Muscle layer of colon (tissue), 2 donors: ENCODE data around the gene SSRP1.
A peak's percentile ranks its signal among the peaks of the same experiment; 100 is the strongest.

Experiments used
- H3K27ac ChIP-seq: one replicate; pipeline ENCODE4 v1.7.0; 2013; ENCODE audit warnings: low read depth, mild to moderate bottlenecking, low read length, moderate library complexity
- H3K27me3 ChIP-seq, 2 donors: one replicate each; pipeline ENCODE4 v1.7.0; 2013; ENCODE audit warnings: low read length in 2 of 2, mild to moderate bottlenecking in 2 of 2; ENCODE audit not compliant: insufficient read depth in 2 of 2, control insufficient read depth in 1 of 2
- H3K36me3 ChIP-seq: one replicate; pipeline ENCODE4 v1.7.0; 2013; ENCODE audit warnings: mild to moderate bottlenecking, low read length; ENCODE audit not compliant: insufficient read depth
- H3K4me1 ChIP-seq: one replicate; pipeline ENCODE4 v1.7.0; 2013; ENCODE audit warnings: mild to moderate bottlenecking, low read length; ENCODE audit not compliant: insufficient read depth
- H3K4me3 ChIP-seq, 2 donors: one replicate each; pipeline ENCODE4 v1.7.0; 2013; ENCODE audit warnings: low read length in 2 of 2, low read depth in 1 of 2, mild to moderate bottlenecking in 1 of 2, moderate library complexity in 1 of 2
- H3K9ac ChIP-seq: one replicate; pipeline ENCODE4 v1.7.0; 2013; ENCODE audit warnings: low read length
- H3K9me3 ChIP-seq: one replicate; pipeline ENCODE4 v1.7.0; 2013; ENCODE audit warnings: mild to moderate bottlenecking, low read length
- donor health status: abdominal sarcoma.
- donor health status: Adenocarcinoma of cecum.

Gene SSRP1

DNA sequence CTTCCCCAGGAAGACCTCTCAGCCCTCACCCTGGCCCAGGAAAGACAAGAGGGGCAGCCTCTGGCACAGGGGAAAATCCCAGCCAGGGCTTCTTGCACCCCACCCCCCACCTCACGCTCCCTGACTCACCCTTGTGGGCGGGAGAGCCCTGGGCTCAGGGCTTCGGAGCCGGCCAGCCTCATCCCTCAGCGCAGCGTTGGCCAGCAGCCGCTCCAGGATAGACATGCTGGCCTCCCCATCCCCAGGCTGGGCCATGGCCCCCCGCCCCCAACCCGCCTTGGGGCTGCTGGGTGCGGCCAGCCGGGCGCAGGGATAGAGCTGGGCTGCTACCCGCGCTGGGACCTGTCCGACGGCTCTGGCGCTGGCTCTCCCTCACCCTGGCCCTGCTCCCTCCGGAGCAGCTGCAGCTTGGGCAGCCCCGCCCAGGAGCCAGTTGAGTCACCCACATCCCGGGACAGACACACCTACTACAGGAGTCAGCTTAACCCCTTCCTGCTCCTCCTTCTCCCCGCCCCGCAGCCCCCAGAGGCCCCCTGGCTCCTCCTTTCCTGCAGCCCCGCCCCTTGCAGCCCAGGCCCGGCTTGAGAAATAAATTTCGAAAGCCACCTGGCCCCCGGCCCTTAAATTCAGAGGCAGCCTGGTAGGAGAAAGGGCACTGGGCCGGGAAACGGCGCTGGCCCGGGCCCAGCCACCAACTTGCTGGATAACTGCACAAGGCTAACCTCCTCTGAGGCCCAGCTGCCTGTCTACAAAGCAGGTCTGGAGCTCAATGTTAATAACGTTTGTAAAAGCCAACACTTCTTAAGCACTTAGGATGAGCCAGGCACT lies 24.4 kb downstream of the SSRP1 start:
- Histone ChIP-seq H3K27ac (peak overlapping the region; percentile 27), H3K9ac (no peak overlapping the region), H3K4me1 (peaks cover 48% of the 10 kb centered on the region), H3K36me3 (peaks cover 58% of the 10 kb centered on the region), H3K4me3 (peak overlapping the region; percentile 15 to 58), H3K27me3 (no peaks in the 10 kb centered on the region), H3K9me3 (no peaks in the 10 kb centered on the region)

DNA sequence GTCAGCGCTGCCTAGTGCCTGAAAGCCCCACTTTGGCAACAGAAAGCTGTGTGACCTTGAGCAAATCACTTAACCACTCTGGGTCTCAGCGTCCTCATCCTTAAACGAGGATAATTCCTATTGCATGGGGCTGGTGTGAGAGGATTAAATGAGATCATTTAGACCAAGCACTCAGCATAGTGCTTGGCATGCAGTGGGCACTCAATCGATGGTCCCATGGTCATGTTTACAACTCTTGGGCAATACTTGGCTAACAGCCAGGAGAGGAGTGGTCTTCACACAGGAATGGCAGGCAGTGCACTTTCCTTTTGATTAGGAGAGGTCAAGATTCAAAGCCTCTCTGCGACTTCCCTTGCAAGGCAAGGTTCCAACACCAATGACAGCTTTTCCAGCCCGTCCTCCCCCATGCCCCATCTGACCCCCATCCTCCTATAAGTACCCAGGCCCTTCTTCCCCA lies 25.0 kb downstream of the SSRP1 start:
- peaks cover 41% of the 10 kb centered on the region for H3K4me1 ChIP-seq
- peak overlapping the region; percentile 27 for H3K27ac ChIP-seq
- H3K4me3 ChIP-seq: peak overlapping the region; percentile 15 to 58
- no peak overlapping the region for H3K9ac ChIP-seq
- no peaks in the 10 kb centered on the region for H3K27me3 ChIP-seq
- H3K36me3 ChIP-seq: peaks cover 51% of the 10 kb centered on the region
- H3K9me3 ChIP-seq: no peaks in the 10 kb centered on the region

GRCh38 chr11:57310091-57310490 lies 25.6 kb downstream of the SSRP1 start:
- no peak overlapping the region for H3K27ac ChIP-seq
- no peak overlapping the region for H3K4me3 ChIP-seq
- peaks cover 47% of the 10 kb centered on the region for H3K36me3 ChIP-seq
- H3K4me1 ChIP-seq: peaks cover 41% of the 10 kb centered on the region
- no peak overlapping the region for H3K9ac ChIP-seq
- H3K27me3 ChIP-seq: no peaks in the 10 kb centered on the region
- H3K9me3 ChIP-seq: no peaks in the 10 kb centered on the region

GRCh38 chr11:57309106-57310059 lies 26.3 kb downstream of the SSRP1 start:
- H3K9ac ChIP-seq: no peak overlapping the region
- H3K27me3 ChIP-seq: no peaks in the 10 kb centered on the region
- H3K36me3 ChIP-seq: peaks cover 40% of the 10 kb centered on the region
- H3K4me1 ChIP-seq: peaks cover 42% of the 10 kb centered on the region
- no peak overlapping the region for H3K4me3 ChIP-seq
- no peaks in the 10 kb centered on the region for H3K9me3 ChIP-seq
- H3K27ac ChIP-seq: no peak overlapping the region

DNA sequence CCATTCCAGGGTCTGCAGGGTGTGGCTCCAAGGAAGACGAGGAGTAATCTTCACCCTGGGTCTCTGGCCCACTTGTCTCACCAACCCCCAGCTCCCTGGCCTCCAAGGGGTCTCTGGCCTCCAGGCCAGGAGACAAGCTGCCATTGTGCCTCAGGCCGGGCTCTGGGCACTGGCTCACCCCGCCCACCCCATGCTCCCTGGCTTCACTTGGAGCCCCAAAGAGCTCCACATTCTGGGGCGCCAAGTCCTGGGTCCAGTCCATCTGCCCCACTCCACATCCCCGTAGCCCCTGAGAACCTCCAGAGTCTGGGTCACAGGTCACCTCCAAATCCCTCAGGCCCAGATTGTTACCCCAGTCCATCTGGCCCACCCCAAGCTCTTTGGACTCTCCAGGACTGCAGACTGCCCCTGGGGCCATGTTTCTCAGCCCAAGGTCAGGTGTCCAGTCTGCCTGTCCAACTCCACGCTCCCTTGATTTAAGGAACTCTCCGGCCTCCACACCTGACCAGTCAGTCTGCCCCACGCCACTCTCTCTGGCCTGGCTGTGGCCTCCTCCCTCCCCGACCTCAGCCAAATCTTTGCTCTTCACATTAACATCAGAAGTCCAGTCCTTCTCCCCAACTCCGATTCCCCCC lies 27.1 kb downstream of the SSRP1 start:
- no peak overlapping the region for H3K9ac ChIP-seq
- H3K4me1 ChIP-seq: peaks cover 45% of the 10 kb centered on the region
- peaks cover 33% of the 10 kb centered on the region for H3K36me3 ChIP-seq
- no peak overlapping the region for H3K27ac ChIP-seq
- no peak overlapping the region for H3K4me3 ChIP-seq
- no peaks in the 10 kb centered on the region for H3K27me3 ChIP-seq
- H3K9me3 ChIP-seq: no peaks in the 10 kb centered on the region

DNA sequence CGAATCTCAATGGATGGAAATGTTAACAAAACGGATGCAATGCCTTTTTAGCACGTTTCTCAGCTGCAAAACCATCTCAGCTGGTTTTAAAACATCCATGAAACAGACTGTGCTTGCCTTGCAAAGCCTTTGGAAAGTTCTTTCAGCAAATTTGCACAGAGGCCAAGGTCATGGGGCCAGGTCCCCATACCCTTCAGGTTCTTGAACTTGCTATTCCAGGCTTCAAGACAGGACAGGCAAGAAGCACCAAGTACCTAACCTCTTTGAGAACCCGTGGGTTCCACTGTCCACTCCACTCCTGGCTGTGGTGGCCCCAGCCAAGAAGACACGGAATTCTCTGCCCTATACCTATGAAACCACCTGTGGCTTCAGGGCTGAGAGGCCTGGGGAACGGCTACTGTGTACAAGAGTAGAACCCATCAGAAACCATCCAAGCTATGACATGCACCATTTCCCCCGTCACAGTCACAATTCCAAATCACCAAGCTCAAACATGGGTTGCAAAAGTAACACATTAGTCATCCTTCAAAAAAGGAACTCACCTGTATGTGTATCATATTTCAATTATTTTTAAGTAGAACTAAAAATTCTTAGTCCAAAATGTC lies 27.9 kb downstream of the SSRP1 start:
- H3K4me3 ChIP-seq: no peak overlapping the region
- no peaks in the 10 kb centered on the region for H3K9me3 ChIP-seq
- H3K27me3 ChIP-seq: no peaks in the 10 kb centered on the region
- no peak overlapping the region for H3K27ac ChIP-seq
- H3K4me1 ChIP-seq: peaks cover 42% of the 10 kb centered on the region
- no peak overlapping the region for H3K9ac ChIP-seq
- H3K36me3 ChIP-seq: peaks cover 30% of the 10 kb centered on the region

DNA sequence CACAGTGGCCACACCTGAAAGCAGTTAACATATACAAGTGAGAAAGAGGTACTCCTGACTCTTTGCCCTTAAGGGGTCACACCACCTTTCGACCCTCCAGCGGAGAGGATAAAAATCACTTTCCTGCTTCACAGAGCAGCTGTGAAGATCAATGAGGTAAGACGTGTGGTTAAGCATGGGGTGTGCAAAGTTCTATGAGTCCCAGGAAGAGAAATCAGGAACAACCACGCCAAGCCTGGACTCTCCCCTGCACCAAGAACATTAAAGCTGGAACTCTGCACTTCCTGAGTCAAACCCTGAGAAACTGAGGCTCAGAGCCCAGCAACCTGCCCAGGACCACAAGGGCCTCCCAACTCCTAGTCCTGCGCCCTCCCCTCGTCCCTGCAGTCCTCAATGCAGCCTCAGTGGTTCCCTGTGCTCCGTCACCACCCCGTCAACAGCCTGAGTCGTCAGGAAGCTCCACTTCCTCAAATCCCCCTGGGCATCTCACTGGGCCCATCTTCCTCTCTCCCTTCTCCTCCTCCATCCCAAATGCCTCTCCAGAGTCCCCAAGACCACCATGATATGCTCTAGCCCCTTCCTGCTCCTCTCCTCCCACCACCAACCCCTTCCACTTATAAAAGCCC lies 28.6 kb downstream of the SSRP1 start:
- no peaks in the 10 kb centered on the region for H3K9me3 ChIP-seq
- no peaks in the 10 kb centered on the region for H3K27me3 ChIP-seq
- H3K36me3 ChIP-seq: peaks cover 34% of the 10 kb centered on the region
- no peak overlapping the region for H3K4me3 ChIP-seq
- H3K9ac ChIP-seq: no peak overlapping the region
- no peak overlapping the region for H3K27ac ChIP-seq
- peaks cover 35% of the 10 kb centered on the region for H3K4me1 ChIP-seq

DNA sequence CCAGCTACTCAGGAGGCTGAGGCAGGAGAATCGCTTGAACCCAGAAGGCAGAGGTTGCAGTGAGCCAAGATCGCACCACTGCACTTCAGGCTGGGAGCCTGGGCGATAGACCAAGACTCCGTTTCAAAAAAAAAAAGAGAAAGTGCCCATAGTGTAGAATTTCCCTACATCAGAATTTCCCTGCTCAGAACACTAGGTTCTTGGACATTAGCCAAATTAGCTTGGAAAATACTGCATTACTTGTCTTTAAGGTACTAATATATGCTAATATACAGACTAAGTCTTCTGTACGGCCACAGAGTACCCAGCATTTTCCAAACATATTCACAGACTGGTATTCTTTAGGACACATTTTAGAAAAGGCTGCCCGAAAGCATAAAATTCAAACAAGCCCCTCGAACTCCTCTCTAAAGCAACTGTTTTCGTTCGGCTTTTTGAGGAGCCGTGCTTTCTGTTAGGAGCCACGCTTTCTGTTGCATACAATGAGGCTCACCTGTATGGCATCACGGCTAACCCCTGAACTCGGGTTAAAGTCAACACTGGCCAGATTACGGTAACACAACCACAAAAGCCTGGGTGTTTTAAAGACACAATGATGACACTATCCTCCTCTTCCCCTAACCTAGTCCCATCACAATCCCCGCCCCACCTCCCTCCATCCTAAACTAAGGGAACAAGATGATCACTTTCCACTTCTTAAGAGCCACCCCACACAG lies 29.4 kb downstream of the SSRP1 start:
- Histone ChIP-seq H3K4me1 (peaks cover 29% of the 10 kb centered on the region), H3K27ac (no peak overlapping the region)

GRCh38 chr11:57305523-57305922 lies 30.2 kb downstream of the SSRP1 start:
- no peak overlapping the region for H3K27ac ChIP-seq
- H3K9me3 ChIP-seq: no peaks in the 10 kb centered on the region
- H3K27me3 ChIP-seq: no peaks in the 10 kb centered on the region
- H3K4me3 ChIP-seq: no peak overlapping the region
- H3K4me1 ChIP-seq: peaks cover 22% of the 10 kb centered on the region
- H3K9ac ChIP-seq: no peak overlapping the region
- H3K36me3 ChIP-seq: peaks cover 49% of the 10 kb centered on the region

More for the DNA sequence above, 29.4 kb downstream of the SSRP1 start:
- Histone ChIP-seq H3K27me3 (no peaks in the 10 kb centered on the region), H3K36me3 (peaks cover 41% of the 10 kb centered on the region), H3K4me3 (no peak overlapping the region), H3K9ac (no peak overlapping the region), H3K9me3 (no peaks in the 10 kb centered on the region)

DNA sequence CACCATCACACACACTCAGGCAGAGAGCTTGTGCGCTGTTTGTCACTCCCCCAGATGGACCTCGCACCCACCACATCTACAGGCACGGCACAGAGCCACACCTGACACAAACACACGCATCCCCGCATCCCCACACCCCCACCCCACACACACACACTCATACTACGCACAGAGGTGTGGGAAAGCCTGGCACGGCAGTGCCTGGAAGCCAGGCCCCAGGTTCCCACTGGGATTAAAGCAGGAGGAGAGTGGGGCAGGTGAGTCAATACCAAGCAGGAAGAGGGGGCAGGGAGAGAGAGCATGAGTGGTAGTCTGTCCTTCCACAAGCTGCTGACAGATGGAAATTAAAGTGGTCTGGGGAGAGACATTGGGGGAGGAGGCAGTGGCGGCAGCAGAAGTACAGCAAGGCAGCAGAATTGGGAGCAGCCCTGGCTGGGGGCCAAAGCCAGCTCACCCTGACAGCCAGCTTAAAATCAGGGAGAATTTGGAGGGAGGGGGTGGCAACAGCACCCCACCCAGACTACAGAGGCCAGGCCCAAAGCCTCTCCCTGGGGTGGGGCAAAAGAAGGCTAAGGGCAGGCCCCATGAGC lies 31.6 kb downstream of the SSRP1 start:
- no peak overlapping the region for H3K4me3 ChIP-seq
- H3K27me3 ChIP-seq: no peaks in the 10 kb centered on the region
- H3K36me3 ChIP-seq: peaks cover 52% of the 10 kb centered on the region
- H3K4me1 ChIP-seq: peaks cover 11% of the 10 kb centered on the region
- no peak overlapping the region for H3K9ac ChIP-seq
- H3K27ac ChIP-seq: no peak overlapping the region
- peaks cover 9% of the 10 kb centered on the region for H3K9me3 ChIP-seq
